NCI-H526 (cell line): Measurements from ENCODE around the gene LGALS3BP.
"Not testable (repeated sequence)": the region's sequence is repeated elsewhere in the genome, so short reads cannot be mapped to it uniquely, and the experiment has no call there.

Experiments
- DNase-seq, 2 experiments: peaks; one replicate each; lab custom pipeline; 2025; lab: John Stamatoyannopoulos, UW

Gene LGALS3BP

GRCh38 chr17:78979780-78980623, at the start of gene LGALS3BP:
LGALS3BP (minus strand) TSS chr17:78979923; CDS start chr17:78977191, 2,732 bp downstream.
- DNase-seq: peak; percentile 88 to 95

- peak in 1 of 2 experiments; percentile 29 for DNase-seq
Observed at GRCh38 chr17:79028496-79029326, 49.0 kb upstream of the LGALS3BP start.

- DNase-seq: no peak
Observed at GRCh38 chr17:79027925-79028491, 48.3 kb upstream of the LGALS3BP start.

- no peak for DNase-seq
Observed at GRCh38 chr17:79027274-79027924, 47.7 kb upstream of the LGALS3BP start.

GRCh38 chr17:79026376-79027273, 46.9 kb upstream of the LGALS3BP start:
- DNase-seq: no peak

- DNase-seq: no peak
Observed at GRCh38 chr17:79024901-79025737, 45.4 kb upstream of the LGALS3BP start.

- peak in 1 of 2 experiments; percentile 62 for DNase-seq
Observed at GRCh38 chr17:79023886-79024771, 44.4 kb upstream of the LGALS3BP start, which contains the start of gene C1QTNF1. C1QTNF1 (plus strand) TSS chr17:79024169; CDS start chr17:79043969, 19,800 bp downstream.

- no peak for DNase-seq
Observed at GRCh38 chr17:79023180-79023705, 43.5 kb upstream of the LGALS3BP start.

- DNase-seq: no peak
Observed at GRCh38 chr17:79022507-79022991, 42.8 kb upstream of the LGALS3BP start.

- not testable (repeated sequence) for DNase-seq
Observed at GRCh38 chr17:79021929-79022328, 42.2 kb upstream of the LGALS3BP start.

GRCh38 chr17:79020631-79021301, 41.0 kb upstream of the LGALS3BP start:
- DNase-seq: no peak

GRCh38 chr17:79019632-79020584, 40.2 kb upstream of the LGALS3BP start:
- peak; percentile 16 to 61 for DNase-seq

- no peak for DNase-seq
Observed at GRCh38 chr17:79019261-79019631, 39.5 kb upstream of the LGALS3BP start.

GRCh38 chr17:79018370-79018695, 38.6 kb upstream of the LGALS3BP start:
- DNase-seq: no peak

- DNase-seq: no peak
Observed at GRCh38 chr17:79017546-79018369, 38.0 kb upstream of the LGALS3BP start.
